HTERT RPE-1 (cell line): ENCODE measurements around the gene SSH2.

Experiments used
- in situ Hi-C: fragments of 300-500 bp; cut with MboI; formaldehyde crosslinking; loops from 4 replicates; pipeline ENCODE4 v1.14.3; 2020; ENCODE audit warnings: low sequenced_read_pairs

Gene SSH2

DNA sequence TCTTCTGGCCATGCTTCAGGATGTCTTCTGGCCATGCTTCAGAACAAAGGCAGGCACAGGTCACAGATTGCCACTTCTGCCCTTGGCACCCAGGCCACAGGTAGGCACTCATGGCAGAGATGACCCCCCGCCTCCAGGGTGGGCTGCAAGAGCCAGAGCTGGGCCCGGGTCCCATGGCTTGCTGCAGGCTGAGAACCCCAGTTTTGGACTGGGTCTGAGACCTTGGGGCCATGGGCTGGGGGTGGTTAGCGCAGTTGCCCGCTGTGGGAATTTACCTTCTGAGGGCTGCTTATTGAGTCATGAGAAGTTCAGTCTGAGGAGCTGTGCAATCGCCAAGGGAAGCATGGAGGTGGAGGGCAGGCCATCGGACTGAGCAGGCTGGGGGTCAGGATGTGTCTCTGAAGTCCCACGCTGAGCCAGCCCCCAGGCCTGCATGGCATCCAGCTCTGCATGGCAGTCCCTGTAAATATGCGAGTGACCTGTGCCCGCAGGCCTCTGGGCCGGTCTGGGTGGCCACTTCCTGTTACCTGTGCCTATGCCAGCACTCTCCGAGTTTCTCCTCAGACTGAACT is 335.4 kb downstream of the SSH2 start:
- in situ Hi-C loops = no loop called here

DNA sequence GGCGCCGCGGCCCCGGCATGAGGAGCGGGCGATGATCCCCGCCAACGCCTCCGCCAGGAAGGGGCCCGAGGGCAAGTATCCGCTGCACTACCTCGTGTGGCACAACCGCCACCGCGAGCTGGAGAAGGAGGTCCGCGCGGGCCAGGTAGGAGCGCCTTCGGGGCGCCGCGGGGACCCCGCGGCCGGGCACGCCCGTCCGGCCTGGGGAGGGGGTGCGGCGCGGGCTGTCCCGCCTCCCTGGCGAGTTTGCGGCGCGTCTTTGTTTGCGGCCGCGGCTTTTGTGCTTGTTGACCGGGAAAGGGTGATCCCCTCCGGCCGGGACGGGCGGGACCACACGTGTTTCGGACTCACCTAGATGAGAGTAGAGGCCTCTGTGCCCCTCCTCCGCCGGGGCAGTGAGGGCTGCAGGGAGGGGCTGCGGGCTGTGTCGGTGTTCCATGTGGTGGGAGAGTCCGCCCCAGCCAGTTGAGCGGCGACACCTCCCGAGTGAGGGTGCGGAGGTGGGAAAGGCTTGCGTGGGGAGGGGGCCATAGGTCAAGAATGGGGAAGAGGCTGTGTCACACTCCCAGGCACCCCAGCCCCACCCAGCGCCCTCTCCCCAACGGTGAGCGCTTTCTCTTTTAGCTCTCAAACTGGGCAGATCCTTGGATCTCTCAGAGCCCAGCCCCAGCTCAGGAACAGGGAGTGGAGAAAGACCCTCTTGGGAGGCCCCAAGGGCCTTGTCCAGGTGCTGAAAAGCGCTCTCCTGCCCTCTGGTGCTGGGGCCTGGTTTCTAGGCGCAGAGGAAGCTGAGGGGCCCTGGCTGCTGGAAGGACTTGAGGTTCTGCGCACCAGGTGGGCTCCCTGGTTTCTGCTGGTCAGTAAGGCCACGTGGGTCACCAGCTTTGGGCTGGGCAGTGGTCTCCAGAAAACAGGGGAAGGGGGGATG is 336.2 kb downstream of the SSH2 start:
- in situ Hi-C loops = no loop called here

DNA sequence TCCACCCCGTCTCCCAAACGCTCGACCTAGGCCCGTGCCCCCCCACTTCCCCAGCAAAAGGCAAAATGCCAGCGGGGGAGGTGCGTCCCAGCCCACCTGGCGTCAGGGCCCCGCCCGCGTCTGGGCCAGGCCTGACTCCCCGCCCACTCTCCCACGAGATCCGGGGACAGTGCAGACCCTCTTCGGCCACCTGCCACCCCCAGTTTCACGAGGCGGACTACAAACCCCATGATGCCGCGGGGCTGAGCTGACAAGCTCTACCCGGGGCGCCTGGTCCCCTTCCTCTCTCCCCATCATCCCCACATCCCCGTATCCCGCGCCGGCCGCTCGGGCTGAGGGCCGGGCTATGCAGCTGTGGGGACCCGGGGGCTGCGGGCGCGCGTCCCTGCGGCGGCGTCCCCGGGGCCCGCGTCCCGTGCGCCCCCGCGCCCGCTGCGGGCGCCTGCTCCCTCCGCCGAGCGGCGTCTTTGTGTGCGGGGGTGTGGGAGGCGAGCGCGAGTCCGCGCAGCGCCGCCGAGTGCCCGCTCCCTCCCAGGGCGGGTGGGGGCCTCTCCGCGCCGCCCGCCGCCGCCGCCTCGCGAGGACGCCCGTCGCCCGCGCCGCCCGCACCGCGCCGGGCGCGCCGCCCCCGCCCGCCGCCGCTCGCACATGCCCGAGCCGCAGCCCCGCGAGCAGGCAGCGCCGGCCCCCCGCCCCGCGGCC is 337.0 kb downstream of the SSH2 start, which contains the start of gene ANKRD13B:
Gene ANKRD13B, plus strand, starts transcription at position 283 of the 702 bp plus-strand sequence. CDS start 490 bp downstream, outside the sequence.
- in situ Hi-C loops = no loop called here

DNA sequence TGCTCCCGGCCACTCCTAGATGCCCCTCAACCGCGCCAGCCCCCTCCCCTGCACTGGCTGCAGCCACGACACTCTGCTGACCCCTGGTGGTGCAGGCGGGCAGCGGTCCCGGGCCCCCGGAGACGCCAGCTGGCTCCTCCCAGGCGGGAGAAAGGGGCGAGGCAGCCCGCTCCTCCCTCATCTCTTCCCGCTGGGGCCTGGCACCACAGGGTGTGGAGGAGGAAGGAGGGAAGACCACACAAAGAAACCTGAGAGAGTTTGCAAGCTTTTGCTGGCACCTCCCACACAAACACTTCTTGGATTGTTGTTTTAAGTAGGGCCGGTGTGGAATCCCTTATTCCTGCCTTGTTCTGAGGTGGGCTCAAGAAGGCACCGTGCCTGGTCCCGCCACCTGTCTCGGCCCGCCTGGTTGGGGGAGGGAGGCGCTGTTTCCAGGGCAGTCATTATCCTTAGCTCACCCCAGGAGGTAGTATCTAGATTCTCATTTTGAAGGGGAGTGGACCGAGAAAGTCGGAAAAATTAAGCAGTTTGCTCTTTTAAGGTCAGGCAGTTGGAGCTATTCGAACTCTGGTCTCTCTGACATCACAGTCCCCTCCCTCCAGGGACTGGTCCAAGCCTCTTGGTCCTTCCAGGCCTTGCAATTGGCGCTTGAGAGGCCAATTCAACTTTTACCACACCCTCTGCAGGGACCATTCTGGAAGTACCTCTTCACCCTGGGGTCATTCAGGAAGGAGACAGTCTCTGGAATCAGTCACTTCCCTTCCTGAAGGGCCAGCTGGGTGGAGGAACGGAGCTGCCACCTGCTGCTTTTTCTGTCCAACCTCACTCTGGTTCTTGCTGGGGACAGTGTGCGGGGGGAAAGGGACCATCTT is 338.1 kb downstream of the SSH2 start:
- in situ Hi-C loops = no loop called here

DNA sequence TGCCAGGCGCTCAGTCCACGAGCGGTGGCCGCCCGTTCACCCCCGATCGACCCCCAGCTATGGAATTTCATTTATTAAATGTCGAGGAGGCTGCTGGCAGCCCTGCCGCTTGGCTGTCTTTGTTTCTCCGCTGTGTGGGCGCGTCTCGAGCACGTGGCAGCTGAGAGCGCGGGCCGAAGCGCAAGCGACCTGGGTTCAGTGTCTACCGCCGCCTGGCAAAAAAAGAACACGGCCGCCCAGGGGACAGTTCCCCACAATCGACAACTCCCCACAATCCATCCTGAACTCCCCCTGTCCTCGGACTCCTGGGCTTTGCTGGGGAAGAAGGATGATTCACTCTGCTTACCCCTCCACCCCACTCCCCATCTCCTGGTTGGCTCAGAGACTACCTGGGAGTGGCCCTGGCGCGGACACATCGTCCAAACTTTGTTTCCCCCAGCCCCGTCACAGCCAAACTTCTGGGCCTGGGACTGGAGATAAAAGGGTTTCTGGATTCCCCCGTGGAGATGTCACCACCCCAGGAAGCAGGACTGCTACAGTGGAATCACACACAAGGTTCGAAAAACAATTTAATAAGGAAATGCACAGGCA is 338.8 kb downstream of the SSH2 start:
- in situ Hi-C loops = no loop called here

DNA sequence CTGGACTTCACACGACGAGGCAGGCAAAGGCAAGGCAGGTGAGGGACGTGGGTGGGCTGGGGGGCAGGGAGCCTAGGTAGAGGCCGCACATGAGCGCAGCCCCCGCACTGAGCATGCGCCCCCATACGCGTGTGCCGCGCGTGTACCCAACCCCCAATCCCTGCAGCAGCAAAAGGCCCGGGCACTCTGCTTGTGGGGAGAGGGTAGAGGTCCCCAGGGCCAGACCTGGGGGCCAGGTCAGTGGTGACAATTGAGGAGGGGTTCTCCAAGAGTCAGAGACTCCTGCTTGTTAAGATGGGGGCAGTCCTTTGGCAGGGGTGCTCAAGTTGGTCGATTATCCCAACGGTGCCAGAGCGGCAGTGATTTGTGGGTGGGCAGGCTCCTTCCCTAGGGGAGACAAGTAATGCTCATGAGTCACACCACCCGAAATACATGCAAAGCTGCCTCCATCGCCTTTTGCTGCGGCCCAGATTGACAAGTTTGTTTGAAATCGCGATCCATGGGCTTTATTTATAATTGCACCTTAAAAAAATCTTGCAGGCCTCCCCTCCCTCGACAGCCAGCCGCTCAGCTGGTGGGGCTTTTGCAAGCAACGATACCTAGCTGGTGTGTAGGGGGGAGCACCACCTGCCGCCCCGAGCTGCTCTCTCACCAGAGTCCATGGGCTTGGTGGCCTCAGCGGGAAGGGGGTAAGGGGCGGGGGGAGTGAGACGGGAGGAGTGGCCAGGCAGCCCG is 339.4 kb downstream of the SSH2 start:
- in situ Hi-C loops = no loop called here

DNA sequence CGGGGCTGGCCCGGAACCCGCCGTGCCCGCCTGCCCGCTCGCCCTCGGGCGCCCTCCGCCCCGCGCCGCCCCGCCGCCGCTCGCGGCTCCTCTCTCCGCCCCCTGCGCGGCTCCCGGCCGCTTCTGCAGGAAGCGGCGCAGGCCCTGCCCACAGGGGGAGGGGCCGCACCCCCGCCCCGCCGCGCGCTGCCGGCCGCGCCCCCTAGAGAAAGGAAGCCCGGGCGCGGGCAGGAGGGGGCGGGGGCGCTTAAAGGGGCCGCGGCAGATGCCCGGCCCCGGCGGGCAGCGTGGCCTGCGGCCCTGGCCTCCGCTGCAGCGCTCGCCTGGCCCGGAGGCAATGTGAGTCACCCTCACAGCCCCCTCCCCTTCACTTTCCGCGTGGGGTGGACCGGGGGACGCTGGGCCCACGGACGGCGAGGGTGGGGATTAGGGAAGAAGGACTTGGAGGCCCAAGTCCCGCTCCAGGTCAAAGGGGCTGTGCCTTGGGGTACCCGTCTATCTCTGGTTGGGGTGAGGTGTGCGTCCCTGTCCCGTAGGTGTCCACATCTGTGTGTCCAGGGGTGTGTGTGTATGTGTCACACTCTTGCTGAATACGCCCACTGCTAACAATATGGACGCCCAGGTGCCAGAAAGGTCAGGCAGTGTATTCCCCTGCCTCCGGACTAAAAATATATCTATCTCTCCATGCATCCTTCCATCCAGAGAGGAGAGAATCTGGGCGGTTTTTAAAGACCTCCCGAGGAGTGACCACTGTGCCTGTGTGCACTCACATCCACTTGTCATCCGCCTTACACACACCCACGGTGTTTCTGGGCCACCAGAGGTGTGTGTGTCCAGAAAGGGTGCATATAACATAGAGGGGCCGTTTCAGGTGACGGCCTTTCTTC is 340.3 kb downstream of the SSH2 start, which contains the start of gene GIT1:
Gene GIT1, minus strand, starts transcription at position 125 of the 887 bp plus-strand sequence. CDS start 270 bp downstream, outside the sequence.
- in situ Hi-C loops = no loop called here

DNA sequence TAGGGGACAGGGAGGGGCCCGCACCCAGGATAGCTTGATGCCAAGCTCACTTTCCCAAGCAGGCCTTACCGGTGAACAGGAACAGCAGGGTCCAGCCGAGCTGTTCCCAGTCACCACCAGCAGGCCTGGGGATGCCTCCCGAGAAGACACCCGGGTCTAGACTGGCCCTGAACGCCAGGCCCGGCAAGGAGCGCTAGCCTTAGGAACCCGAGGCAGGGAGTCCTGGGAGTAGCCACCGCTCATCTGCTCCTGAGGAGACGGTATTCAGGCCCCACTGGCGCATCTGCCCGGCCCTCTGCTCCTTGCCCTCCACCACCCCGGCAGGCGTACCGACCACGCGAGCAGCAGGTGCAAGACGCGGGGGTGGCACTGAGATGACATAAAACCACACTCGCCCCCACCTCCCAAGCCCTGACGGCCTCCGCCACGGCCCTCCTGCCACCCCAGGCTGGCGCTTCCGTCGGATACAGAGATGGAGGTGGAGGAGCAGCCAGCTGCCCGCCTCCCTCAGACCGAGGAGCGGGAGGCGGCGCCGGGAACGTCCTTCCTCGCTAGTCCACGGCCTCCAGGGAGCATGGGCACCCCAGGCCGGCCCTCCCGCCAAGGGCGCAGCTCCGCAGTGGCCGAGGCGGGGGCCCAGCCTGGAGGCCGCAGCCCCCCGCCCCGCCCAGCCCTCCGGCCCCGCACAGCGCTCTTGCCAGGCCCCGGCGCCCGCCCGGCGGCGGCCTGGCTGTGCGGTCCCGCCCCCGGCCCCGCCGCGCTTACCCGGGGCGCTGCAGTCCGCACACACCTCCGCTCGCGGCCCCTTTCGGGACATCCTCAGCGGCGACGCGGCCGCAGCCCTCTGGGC is 341.2 kb downstream of the SSH2 start:
- in situ Hi-C loops = no loop called here

DNA sequence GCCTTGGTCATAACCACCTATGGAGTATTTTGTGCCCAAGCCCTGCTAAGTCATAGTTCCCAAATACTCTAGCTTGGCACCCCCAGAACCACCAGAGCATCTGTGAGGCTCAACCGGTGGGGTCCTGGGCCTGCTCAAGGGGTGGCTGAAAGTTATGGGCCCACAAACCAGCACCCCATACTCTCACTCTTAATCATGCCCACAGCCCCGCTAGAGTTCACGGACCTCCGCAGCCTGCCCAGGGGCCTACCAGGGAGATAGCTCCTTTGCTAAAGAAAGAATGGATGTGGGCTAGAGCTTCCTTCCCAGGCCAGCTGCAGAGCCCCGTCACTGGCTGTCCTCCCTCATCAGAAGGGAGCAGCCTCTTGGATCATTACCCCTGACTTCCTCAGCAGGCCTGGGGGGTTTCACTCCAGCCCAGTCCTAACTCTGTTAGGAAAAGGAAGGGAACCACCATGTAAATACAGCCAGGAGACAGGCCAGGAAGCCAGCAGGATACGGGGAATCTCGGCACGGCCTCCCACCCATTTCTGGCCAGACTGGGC is 341.9 kb downstream of the SSH2 start:
- in situ Hi-C loops = no loop called here

DNA sequence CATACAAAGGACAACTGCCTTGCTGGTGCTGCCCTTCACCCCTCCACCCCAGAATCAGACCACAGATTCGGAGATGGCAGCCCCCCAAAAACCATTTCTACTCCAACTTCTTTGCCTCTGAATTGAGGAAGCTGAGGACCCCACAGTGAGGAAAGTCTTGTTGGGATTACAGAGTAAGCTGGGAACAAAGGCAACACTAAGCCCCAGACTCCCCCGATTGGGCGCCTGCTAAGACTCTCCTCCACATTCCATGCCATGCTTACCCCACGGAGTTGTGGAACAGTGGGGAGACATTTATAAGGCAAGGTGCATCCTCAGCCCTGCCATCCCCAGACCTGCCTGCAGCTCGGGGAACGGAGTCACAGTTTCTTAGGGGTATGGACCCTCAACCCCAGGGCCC is 342.4 kb downstream of the SSH2 start:
- in situ Hi-C loops = no loop called here

DNA sequence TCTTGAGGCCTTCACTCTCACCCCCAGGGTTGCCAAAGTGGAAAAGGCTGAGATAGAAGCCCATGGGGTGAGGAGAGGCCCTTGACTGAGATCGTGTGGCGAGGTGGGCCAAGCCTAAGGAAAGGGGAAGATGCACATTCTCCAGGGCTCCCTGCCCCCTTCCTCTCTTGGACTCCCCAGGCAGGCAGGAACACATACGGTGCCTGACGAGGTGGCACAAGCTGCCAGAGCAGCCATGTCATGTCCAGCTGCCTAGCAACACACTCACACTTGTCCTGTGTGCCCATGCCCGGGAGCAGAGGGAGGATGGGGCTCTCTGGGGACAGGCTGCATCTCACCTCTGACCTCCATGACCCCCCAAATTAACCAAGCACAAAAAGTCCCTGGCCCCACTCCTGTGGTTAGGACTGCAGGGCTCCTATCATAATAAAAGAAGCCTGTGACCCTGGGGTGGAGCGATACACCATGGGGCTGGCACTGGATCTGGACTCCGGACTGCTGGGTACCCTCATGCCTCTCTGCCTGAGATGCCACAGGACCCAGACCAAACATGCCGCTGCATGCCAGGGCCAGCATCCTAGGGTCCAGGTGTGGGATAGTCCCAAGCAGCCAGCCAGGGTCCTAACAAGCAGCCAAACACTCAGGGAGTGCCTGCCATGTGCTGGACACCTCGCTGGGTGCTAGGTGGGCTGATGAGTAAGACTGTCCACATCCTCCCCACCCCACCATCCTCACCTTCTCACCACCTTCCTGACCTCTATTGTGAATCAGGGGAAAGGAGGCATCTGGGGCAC is 343.2 kb downstream of the SSH2 start:
- in situ Hi-C loops = no loop called here

DNA sequence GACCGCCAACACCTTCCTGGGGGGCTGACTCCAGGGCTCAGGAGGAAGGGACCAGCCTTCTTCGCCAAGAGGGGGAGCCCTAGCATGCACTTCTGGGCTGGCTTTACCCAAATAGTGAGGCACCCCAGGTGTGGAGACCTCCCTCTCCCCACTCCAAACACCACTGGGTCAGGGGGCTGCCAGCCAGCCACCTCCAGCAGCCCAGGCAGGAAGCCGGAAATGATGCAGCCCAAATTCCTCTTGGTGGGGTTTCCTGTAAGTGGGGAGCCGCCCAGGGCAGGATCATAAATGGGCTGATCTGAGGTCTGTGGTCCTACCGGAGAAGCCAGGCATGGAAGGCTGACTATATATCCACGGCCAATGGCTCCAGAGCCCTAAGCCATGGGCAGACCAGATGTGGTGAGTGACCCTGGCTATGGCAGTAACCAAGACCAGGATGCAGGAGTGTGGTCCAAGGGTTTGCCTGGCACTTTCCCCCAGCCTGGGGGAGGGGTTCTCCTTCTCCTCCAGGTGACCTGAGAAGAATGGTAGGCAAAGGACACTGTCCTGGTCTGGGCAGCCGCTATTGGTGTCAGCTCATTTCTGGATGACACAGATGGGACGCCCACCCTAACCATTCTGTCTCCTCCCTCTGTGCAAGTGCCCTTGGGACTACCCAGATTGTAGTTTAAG is 344.8 kb downstream of the SSH2 start:
- in situ Hi-C loops = no loop called here

DNA sequence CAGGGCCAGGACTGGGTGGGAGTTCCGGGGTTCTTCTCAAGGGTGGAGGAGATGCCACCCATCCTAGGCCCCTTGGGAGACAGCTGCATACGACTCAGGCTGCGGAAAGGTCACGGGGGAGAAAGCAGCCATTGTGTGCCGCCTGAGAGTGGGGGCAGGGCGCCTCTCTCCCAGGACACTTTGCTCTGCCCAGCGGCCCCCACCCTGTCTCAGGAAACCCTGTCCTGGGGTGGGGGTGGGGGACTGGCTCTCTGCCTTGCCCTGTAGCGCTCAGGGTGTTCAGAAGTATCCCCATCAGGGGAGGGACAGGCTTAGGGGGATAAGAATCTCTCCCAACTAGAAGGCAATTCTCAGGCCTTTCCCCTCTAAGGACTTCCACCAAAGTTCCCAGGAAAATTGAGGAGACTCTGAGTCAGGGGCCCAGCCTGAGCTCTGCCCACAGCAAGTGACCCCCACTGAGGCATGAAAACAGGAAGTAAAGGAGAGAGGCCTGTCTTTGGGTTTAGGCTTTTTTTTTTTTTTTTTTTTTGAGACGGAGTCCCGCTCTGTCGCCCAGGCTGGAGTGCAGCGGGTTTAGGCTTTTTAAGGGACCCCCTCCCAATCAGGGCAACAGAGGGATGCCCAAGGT is 345.5 kb downstream of the SSH2 start:
- in situ Hi-C loops = no loop called here

DNA sequence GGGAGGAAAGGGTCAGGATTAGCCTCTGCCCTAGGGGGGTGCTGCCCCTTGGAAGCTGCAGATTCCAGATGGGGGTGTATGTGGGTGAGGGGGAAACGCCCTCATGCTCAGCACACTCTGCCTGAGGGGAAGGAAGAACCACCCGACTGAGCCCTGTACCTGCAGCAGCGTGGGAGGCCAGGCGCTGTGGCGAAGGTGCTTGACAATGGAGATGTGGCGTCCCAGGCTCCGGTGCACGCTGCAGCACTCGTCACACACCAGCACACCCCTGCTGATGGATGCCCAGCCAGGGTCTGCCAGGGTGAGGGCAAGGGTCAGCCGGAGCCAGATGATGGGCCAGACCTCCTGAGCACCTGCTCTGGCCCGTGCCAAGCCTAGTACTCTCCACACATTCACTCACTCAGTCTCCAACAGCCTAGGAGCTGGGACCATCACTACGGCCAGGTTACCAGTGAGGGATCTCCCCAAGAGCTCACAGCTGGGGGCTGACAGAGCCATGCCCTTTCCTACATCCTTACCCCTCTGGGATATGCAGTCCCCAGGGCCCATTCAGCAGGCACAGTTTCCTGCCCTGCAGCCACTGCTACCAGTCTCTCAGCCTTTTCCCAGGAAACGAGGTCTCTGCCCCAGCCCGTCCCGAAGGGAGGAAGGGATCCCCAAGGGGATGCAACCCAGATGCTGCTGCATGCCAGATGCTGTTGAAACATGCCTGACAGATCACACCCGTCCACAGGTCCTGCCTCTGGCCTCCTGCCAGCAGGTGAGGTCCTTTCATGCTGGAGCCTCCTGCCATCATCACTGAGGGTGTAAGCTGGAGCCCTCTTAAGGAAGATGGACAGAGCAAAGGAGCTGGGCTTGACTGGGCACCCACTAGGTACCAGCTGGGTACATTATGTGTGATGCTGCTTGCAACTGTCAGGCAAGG is 346.4 kb downstream of the SSH2 start:
- in situ Hi-C loops = no loop called here
